ENCODE results near the gene HNRNPA1L2. TPM values are rescaled to one million over a fixed set of nuclear protein-coding genes. Genes with fewer than 3 reads are reported as not detected.
"Not testable (repeated sequence)": the region's sequence is repeated elsewhere in the genome, so short reads cannot be mapped to it uniquely, and the experiment has no call there.

The HNRNPA1L2 gene
- total RNA-seq (2014; rRNA removed; shearing (Covaris generic)) = 1.2 and 2.6 TPM in 2 replicates

DNA sequence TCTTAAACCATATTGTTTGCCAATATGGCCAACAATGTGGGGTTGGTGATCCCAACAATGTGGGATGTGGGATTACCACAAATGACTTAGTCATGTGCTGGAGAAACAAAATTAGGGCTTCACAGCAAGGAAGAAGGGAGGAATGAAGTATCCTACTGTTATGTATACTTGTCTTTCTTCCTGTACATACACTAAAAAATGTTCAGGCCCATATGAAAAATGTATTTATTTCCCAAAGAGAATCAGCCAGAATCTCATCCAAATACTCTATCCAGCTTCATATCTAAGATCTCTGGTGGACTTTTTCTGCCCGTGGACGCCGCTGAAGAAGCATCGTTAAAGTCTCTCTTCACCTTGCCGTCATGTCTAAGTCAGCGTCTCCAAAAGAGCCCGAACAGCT lies at the start of gene HNRNPA1L2:
Gene HNRNPA1L2, plus strand, starts transcription at position 301 of the 400 bp plus-strand sequence. Its CDS starts 62 bp downstream, at position 363.
- DNase-seq (ENCODE audit: low read depth) = no peak

DNA sequence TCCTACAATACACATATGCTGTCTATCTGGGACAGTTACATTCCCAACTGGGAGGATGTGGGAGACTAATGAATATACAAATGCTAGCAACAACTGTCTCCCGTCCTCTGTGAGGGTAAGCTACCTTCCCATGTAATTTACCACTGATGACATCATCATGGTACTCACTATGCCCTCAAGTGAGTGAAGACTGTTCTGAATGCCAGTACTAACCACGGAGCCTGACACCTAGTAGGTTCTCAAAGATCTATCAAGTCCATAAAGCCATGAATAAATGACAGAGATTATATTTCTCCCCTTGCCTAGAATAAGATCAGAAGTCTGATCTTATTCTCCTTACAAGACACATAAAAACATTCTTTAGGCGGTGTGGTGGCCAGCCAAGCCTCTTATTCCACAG lies 49.1 kb upstream of the HNRNPA1L2 start:
- DNase-seq (ENCODE audit: low read depth) = not testable (repeated sequence)

DNA sequence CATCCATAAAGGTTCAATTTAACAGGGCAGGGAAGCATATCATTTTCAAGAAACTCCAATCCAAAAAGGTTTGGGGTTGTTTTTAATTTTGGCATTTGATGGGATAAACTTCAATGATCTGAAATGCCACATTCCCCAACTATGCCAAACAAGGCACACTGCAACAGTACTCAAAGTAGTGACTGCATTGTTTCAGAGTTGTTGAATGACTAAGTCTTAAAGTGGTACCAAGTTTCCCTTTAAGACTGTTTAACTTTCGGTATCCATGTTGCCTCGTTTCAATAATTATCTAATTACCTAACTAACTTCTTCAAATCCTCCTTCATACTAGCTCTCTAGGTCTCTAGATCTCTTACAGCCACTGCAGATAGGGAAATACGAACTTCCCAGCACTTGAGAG lies 48.4 kb upstream of the HNRNPA1L2 start:
- not testable (repeated sequence) for DNase-seq (ENCODE audit: low read depth)

DNA sequence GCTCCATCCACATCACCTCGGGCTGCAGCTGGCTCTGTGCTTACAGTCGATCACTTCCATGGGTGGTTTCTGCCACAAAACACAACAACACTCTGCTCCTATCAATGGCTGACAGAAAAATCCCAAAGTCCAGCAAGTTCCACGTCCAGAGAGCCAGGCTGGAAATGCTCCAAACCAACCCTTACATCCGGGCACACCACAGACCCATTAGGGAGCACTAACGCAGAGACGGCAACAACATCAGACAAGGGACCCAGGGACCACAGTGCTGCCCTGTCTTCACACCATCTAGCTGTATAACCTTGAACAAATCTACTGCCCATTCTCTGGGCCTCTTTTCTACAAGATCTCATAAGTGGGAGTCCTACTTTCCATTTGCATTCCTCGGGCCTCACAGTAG lies 47.9 kb upstream of the HNRNPA1L2 start:
- DNase-seq (ENCODE audit: low read depth) = not testable (repeated sequence)

DNA sequence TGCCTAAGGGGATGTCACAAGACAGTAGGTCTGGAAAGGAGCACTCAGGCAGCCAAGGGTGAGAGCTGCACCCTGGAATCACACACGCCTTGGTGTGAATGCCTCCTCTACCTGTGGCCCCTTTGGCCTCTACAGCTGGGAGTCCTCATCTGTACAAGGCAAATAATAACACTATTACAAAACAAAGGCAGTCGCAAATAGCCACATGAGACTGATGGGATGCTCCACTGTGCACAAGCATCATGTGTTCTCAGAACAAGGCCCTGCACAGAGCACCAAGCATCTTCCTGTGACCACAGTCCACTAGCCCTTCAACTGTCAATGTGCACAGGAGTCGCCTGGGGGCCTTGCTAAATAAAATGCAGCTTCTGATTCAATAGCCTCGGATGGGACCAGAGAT lies 44.6 kb upstream of the HNRNPA1L2 start:
- no peak for DNase-seq (ENCODE audit: low read depth)

DNA sequence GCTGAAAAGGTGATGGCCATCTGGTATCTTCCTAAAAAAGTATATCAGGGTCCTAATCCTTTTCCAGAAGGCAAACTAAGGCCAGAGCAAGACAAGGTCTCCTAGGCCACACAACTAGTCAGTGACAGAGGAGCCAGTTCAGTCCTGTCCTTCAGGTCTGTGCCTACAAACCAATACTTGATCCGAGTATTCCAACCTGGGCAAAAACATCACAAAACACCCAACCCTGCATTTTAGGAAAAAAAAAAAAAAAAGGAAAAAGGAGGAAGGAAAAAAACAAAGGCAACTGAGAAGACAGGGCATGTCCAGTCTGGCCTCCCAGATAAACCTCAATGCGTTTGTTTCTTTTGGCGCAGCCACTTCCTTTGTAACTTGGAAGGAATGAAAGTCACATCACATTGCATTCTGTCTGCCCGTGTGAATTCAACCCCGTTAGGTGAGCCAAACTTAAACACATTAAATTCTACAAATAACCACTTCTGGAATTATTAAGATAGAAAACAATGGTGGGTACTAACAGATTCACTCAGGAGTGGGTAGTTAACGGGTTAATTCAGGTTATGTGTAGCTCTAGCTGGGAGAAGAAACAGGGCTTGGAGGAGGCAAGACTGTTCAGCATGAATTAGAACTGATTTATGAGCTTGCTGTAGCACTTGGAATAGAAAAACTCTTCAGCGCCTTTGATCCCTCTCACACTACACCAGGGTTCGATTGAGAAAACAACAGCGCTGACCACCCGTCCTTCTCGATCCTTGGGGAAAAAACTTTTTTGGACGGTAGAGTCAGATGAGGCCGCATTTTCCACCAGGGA lies 43.0 kb upstream of the HNRNPA1L2 start:
- DNase-seq (ENCODE audit: low read depth) = peak; percentile 22

DNA sequence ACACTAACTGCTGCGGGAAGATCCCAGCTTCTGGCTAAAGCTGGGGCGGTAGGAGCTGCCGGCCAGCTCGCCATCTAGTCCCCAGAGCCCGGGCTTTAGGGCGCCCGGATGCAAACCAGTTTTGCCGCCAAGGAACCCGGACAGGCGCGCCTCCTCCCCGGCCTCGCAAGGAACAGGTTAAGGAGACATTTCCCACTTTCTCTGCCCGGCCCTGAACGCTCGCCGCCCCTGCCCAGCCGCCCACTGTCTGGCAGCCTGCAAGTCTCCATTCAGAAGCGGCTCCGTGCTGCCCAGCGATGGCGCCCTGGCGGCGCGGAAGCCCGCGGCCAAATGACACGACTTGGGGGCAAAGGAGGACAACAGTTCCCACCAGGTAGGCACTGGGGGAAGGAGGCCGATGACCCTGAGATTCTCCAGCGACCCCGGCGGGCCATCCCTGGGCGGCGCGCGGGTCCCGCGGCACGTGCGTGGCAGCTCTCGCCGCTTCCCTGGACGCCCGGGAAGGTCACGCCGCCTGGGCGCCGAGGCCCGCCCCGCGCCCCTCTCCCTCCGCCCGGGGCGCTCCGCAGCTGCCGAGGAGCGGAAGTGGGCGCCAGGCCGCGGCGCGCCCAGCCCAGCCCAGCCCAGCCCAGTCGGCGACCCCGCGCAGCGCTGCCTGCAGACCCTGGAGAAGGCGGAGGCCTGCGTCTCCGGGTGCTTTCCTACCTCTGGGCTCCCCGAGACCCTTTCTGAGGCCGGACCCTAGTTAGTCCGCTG lies 42.2 kb upstream of the HNRNPA1L2 start:
- peak; percentile 11 for DNase-seq (ENCODE audit: low read depth)

DNA sequence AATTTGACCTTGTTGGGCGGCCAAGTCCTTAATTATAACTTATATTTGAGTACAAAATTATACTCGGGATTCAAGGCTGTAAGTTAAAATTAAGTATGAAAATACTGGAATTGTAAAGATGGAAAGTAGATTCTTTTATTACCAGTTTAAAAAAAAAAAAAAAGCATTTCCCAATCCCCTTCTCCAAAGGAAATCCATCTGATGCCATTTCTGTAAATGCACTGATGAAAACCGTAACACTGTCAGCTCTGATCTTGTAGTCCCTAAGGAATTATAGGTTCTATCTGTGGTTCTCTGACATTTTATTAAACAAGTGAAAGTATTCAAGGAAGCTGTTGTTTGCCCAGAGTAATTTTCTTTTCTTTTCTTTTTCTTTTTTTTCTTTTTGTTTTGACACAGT lies 41.6 kb upstream of the HNRNPA1L2 start:
- DNase-seq (ENCODE audit: low read depth) = no peak

DNA sequence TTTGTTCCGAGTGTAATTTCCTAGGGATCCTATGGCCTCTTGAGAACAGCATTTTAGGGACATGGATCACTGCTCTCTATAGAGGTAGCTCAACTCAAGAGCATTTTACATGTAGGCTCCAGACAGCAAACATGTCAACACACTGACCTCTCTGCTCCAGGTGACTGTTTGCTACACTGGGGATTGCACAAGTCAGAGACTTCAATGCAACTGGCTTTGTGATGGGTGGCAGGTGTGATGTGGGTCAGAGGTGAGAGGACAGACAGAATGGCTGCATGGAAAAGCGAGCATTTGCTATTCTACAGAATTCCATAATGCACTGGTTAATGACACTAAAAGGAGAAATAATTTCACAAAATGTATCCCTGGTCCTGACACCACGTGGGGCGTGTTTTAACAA lies 38.9 kb upstream of the HNRNPA1L2 start:
- DNase-seq (ENCODE audit: low read depth) = not testable (repeated sequence)

DNA sequence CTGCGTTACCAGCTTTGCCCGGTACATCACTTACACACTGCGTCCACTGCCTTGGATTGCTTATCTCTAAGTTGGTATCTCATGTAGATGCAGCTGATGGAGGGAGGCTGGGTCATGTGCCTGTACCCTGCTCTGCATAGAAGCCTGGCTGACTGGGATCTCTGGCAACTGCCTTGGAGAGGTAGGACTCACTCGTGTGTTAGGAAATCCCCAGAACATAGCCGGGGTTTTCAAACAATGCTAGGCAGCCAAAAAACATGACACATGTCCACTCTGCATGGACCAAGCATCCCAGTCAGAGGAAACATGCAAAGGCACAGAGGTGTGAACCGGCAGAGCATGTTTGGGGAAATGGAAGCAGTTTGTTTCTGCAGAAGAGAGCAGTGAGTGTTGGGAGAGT lies 36.1 kb upstream of the HNRNPA1L2 start:
- not testable (repeated sequence) for DNase-seq (ENCODE audit: low read depth)

DNA sequence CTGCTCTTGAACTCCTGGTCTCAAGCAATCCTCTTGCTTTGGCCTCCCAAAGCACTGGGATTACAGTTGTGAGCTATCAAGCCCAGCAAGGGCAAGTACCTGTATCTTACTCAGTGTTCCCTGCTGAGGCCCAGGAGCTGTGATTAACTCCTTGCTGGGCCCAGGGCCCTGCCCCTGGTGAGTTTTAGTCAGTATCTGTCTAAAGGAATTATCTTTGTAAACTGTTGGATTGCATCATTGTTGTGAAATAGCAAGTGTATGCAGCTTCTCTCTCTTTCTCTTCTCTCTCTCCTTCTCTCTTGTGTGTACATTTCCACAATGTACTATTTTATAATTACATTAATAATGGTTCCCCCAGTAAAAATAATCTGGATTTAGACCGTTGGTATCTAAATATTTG lies 35.4 kb upstream of the HNRNPA1L2 start:
- DNase-seq (ENCODE audit: low read depth) = not testable (repeated sequence)

DNA sequence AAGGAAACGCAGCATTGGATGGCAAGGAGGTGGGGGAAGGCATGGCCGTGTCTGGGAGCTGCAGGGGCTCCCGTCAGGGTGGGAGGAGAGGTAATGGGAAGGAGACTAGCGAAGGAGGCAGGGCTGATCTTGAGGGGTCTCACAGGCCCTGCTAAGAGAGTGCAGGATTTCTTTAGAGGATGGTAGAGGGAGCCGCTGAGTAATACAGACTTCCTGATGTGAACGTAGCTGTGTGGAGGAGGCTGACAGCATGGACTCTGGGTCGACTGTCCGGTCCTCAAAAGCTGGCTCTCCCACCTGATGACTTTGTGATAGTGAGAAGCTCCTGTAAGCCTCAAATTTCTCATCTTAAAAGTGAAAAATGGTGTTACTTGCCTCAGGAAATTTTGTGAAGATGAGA lies 34.0 kb upstream of the HNRNPA1L2 start:
- DNase-seq (ENCODE audit: low read depth) = not testable (repeated sequence)

DNA sequence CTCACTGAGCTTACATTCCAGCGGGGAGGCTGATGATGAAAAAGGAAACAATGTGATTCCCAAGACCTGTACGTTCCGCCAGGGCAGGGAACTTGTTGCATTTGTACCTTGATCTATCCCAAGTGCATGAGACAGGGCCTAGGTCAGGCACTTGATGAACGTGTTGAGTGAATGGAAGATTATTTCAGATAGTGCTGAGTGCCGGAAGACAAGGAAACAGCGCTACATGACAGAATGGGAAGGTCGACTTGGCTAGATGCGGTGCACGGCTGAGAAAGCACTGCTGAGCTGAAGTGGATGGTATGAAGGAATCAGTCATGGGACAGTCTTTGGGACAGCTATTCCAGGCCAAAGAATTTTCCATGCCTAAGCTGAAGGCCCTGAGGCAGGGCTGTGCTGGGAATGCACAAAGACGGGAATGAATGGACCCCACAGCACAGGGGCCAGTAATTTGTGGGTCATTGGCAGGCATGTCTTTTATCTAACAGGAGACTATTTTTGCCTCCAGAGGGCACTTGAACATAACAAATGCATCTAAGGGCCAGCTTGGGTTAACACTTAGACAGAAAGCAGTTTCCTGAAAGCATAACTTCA lies 33.1 kb upstream of the HNRNPA1L2 start:
- DNase-seq (ENCODE audit: low read depth) = peak; percentile 44

DNA sequence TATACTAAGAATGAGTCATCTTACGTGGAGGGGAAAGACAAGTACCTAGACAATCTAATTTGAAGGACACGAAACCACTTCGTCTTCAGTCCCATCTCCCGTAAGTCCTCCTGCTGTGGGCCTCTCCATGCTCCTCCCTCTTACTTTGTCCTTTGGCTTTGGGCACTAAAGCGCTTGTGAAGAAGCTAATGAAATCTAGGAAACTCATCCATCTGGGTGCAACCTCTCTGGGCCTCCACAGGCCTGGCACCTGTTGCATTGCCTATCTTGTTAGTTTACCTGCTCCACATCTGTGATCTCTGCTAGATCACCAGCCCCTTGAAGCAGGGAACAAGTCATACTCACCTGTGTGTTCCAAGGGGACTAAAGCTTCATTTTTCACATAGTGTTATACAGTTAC lies 32.1 kb upstream of the HNRNPA1L2 start:
- DNase-seq (ENCODE audit: low read depth) = not testable (repeated sequence)

DNA sequence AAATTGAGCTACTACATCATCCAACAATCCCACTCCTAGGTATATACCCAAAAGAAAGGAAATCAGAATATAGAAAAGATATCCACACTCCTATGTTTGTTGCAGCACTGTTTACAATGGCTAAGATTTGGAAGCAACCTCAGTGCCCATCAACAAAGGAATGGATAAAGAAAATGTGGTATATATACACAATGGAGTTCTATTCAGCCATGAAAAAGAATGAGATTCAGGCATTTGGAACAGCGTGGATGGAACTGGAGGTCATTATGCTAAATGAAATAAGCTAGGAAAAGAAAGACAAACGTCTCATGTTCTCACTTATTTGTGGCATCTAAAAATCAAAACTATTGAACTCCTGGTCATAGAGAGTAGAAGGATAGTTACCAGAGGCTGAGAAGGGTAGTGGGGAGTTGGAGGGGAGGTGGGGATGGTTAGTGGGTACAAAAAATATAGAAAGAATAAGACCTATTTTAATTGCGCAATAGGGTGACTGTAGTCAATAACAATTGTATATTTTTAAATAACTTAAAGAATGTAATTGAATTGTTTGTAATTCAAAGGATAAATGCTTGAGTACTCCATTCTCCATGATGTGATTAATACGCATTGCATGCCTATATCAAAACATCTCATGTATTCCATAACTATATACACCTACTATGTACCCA lies 27.0 kb upstream of the HNRNPA1L2 start:
- no peak for DNase-seq (ENCODE audit: low read depth)

DNA sequence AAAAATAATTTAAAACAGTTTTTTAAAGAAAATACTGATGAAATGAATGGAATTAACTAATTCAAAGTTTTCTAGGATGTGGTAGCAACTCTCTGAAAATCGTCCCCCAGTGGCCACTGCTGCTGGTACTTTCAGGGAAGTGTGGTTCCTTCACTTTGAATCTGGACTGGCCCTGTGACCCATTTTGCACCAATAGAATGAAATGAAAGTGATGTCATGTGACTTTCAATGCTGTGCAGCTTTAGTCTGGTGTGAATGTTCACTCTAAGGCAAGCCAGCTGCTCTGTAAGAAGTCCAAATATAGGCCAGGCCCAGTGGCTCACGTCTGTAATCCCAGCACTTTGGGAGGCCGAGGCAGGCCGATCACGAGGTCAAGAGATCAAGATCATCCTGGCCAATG lies 26.4 kb upstream of the HNRNPA1L2 start:
- peak; percentile 19 for DNase-seq (ENCODE audit: low read depth)

DNA sequence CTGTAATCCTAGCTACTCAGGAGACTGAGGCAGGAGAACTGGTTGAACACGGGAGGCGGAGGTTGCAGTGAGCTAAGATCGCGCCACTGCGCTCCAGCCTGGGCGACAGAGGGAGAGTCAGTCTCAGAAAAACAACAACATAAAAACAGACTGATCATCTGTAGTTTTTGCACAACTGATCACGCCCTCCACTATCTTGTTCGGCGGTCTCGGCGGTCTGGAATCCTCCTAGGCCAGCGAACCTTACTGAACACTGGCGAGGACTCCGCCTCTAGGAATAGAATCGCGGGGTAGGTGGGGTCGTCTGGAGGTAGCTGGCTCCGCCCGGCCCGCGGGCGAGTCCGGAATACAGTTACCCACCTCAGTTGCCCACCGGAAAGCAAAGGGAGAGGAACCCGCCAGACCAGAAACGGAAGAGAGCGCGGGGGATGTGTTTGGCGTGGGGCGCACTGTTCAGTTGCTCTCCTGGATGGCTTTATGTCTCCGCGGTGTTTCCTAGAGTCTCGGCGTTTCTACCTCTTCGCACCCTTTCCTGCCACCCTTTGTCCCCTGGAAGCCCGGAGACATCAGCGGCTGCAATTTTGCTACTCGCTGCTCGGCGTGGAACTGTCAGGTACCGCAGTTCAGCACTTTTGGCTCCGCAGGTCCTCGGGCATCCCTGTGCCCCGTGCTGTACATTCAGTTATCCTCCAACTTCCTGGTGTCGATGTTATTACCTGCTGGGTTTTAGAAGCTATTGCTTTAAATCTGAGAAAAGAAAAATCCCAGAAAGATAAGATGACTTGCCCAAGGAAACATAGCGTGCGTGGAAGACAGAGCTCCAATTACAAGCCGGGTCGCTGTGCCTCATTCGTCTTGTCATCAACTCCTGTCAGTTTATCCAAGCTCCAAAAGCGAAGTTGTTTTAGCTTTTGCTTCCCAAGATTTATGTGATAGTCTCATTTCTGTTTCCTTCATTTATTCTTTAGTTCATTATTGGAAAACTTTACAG lies 24.9 kb upstream of the HNRNPA1L2 start:
- DNase-seq (ENCODE audit: low read depth) = peak; percentile 80

DNA sequence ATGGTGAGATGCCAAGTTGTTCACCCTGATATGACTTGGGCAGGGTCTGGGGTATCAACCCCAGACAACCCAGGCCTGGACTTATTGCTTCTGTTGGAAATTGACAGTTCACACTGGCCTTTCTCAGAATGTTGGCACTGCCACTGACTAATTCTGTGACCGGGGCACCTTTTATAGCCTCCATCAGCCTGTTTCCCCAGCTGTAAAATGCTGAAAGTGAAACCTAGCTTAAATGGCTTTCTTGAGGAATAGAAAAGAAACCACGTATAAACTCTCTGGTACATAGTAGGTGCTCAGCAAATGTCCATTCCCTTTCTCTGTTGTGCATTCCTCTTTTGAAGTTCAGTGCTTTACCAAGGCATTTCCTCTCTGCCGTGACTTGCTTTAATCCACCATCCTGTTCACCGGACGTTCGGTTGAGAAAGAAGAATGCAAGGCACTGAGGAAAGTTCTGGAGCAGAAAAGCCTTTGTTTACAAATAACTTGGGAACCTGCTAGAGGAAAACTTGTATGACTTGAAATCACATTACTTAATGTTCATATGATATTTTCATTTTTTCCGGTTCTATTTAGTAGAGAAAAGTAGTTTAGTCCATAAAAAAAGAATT lies 11.0 kb upstream of the HNRNPA1L2 start:
- not testable (repeated sequence) for DNase-seq (ENCODE audit: low read depth)

DNA sequence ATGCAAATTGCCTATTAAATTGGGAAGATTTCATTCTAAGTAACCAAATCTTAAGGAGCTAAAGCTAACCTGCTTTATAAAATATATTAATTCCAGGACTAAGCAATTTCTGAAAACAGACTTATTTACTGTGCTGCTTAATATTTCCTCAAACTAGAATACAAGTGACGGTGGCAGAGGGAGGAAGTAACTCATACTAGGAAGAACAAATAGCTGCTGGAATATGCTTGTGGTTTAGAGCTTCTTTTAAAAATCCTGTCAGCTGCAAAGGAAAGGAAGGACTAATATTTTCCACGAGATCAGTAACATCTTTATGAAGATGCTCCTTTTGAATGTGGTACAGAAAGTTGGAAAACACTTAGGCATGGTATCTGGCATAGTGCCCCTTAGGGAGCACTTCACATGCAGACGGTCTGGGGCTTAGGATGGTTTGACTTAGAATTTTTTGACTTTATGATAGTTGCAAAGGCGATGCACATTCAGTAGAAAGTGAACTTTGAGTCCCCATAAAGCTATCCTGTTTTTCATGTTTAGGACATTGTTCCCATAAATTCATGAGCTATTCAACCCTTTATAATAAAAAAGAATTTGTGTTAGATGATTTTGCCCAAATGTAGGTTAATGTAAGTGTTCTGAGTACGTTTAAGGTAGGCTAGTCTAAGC lies 3.4 kb upstream of the HNRNPA1L2 start:
- no peak for DNase-seq (ENCODE audit: low read depth)

DNA sequence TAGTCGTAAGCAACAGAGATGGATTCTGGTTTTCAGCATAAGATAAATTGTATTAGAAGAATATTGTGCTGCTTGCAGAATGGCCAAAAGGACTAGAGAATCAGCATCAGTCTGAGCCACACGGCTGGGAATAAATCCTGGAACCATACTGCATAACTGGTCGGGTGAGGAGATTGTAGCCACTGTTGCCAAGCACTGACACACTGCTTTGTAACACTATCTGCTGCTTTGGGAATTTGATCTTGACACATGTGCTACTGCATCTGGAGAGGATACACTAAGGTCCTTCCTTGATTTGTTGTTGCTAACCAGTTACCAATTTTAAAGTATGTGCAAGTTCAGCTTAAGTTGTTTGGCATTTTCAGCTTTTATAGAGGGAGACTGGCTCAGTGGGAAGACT lies 1.9 kb downstream of the HNRNPA1L2 start:
- DNase-seq (ENCODE audit: low read depth) = no peak
